CD4-positive, alpha-beta T cell treated with Interleukin-4 for 1 hour (primary cell): ENCODE measurements around the gene TP73.
A peak's percentile ranks its signal among the peaks of the same experiment; 100 is the strongest.
"Not testable (repeated sequence)": the region's sequence is repeated elsewhere in the genome, so short reads cannot be mapped to it uniquely, and the experiment has no call there.

Experiments used
- DNase-seq, 2 donors: peaks; one replicate each; pipeline ENCODE4 v3.0.0-alpha.2; 2020 to 2022

Gene TP73

GRCh38 chr1:3746830-3747521 lies 94.7 kb downstream of the TP73 start:
- peak; percentile 88 to 89 for DNase-seq

- no peak for DNase-seq
Measured at GRCh38 chr1:3747522-3747848, 95.2 kb downstream of the TP73 start.

GRCh38 chr1:3747903-3748302 lies 95.6 kb downstream of the TP73 start:
- DNase-seq = no peak

DNA sequence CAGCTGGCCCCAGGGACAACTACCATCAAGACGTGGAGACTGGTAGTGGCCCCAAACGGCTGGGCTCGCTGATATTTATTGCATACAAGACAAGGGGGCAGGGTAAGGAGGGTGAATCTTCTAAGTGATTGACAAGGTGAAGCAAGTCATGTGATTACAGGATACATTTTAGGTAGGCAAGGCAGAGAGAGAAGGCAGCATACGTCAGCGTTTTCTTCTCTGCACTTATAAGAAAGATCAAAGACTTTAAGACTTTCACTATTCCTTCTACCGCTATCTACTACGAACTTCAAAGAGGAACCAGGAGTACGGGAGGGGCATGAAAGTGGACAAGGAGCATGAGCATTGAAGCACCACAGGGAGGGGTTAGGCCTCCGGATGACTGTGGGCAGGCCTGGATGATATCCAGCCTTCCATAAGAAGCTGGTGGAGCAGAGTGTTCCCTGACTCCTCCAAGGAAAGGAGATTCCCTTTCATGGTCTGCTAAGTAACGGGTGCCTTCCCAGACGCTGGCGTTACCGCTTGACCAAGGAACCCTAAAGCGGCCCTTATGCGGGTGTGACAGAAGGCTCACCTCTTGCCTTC lies 96.1 kb downstream of the TP73 start:
- DNase-seq = not testable (repeated sequence)

DNA sequence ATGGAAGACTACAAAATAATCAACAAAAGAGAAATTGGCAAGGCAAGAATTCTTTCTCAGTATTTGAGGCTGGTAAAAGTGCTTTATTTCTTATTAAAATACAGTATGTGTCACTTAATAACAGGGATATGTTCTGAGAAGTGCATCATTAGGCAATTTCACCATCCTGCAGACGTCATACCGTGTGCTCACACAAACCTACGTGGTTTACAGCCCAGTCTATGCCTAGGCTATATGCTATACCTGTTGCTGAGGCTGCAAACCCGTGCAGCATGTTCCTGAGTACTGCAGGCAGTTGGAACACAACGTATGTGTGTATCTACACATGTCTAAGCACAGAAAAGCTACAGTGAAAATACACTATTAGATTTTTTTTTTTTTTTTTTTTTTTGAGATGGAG lies 97.2 kb downstream of the TP73 start:
- no peak for DNase-seq

DNA sequence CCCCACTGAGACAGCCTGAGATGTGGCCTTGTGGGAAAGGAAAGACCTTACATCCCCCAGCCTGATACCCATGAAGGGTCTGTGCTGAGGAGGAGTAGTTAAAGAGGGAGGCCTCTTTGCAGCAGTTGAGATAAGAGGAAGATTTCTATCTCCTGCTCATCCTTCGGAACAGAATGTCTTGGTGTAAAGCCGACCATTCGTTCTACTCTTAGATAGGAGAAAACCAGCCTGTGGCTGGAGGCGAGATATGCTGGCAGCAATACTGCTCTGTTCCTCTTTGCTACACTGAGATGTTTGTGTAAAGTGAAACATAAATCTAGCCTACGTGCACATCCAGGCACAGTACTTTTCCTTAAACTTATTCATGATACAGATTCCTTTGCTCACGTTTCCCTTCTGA lies 98.4 kb downstream of the TP73 start:
- DNase-seq = no peak

- no peak for DNase-seq
Measured at GRCh38 chr1:3752400-3752945, 100.2 kb downstream of the TP73 start, which contains the start of gene CCDC27. TSS of gene CCDC27 (plus strand) at chr1:3752450. CDS start at chr1:3752482, 32 bp downstream.

- DNase-seq = no peak
Measured at GRCh38 chr1:3753656-3754454, 101.5 kb downstream of the TP73 start.

DNA sequence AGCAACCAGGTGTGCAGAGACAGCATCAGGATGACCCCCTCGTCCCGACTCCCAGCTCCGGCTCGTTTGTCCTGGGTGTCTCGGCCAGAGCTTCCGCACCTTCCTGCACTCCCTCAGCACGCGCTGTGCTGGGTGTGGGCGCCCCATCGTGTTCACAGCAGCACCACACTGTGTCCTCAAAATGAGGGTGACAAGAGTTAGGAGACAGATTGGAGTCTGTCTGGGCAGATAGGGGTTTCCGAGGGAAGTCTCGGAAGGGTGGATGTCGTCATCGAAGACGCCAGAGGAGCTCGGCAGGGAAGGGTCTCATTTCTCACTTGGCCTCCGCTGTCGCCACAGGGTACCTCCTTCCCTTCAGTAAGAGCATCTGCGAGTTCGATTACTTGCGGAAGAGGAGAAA lies 104.1 kb downstream of the TP73 start:
- no peak for DNase-seq

DNA sequence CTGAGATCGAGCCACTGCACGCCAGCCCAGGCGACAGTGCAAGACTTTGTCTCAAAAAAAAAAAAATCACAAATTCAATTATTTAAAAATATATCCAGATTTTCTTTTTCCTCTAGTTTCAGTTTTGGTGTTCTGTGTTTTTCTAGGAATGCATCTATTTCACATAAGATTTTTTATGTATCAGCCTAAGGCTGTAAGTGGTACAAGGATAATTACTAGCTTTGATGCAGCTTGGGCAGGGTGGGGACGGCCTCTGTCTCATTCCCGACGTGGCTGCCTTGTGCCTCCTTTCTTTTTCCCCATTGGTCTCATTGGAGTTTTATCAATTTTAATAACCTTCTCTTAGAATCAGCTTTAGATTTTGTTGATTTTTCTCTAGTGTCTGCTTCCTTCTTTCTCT lies 106.8 kb downstream of the TP73 start:
- DNase-seq = no peak

DNA sequence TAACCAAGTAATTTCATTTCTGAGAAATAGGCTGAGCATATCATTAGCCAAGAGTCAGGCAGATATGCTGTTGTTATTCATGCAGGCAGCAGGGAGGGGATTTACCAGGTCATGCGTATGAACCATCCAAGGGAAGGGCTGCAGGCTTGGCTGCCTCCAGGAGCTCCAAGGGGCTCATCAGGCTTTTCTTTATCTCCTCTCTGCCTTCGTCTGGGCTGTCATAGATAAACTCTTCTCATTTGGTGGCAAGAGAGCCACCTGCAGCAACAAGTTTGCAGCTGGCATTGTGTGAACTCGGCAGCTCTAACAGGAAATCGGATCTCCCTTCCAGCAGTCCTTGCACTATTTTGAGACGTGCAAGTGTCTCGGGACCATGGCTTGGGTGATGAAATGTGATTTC lies 107.5 kb downstream of the TP73 start:
- no peak for DNase-seq

DNA sequence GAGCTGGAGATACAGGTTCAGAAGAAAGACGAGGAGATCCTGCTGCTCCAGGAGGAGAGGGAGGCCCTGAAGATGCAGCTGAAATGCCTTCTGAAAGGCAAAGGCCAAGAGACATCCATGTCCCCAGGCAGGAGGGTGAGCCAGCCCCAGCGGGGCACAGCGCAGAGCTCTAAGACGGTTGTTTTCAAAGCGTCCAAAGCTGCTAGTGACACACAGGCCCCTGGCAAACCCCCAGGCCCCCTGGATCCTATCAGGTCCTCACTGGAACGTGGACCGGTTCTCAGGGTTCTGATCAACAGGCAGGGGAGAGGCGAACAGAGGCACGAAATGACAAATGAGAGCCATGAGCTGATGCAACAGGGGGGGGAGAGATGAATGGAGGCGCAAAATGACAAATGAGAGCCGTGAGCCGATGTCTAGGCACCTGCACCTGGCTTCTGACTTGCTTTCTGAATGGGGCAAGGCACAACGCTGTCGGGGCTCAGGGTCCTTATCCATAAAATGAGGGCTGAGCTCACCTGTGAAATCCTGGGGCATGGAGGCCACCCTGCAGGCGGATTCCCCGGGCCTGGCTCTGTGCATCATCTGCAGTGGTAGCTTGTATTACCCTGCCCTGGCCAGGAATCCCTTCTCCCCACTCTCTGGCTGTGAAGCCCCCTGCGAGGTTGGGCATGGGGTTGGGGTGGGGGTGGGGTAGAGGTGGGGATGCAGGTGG lies 109.1 kb downstream of the TP73 start:
- DNase-seq = no peak

- DNase-seq = no peak
Measured at GRCh38 chr1:3762151-3762872, 110.0 kb downstream of the TP73 start.

DNA sequence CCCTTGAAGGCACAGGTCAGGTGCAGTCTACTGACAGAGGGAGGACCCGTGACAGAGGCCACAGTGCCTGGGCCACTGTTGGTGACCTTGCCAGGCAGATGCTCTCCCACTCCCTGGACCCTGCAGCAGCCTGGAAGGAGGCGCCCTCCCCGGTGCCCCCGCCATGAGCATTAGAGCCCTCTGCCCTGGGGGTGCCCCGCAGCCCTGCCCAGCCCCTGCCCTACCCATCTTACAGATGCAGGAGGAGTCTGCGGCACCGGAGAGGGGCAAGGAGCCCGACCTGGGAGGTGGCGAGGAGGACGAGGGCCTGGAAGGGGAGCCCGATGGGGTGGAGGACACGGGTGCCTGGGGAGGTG lies 110.5 kb downstream of the TP73 start:
- DNase-seq = no peak

GRCh38 chr1:3763351-3764125 lies 111.2 kb downstream of the TP73 start:
- DNase-seq = no peak

- DNase-seq = no peak
Measured at GRCh38 chr1:3767328-3767925, 115.1 kb downstream of the TP73 start.

DNA sequence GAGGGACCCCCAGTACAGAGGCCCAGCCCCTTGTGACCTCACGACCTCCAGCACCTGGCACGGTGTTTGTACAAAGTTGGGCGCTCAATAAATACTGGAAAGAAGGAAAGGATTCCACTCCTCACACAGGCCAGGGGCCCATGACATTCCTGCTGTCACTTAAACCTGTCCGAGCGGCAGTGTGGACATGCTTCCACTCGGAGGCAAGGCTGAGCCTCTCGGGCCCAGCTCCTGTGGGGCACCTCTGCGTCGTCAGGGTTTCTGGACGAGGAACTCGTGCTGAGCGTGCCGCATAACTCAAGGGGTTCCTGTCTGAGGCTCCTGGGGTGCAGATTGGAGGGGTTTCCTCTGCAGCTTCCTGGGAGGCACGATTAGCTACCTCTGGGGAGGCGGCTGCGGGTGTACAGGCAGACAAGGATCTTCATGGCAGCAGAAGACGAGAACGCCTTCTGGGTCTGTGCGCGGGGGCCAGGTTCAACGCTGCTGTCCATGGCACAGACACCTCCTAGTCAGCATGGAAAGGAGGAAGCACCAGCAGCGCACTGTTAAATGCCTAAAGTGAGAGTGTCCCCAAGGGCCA lies 116.6 kb downstream of the TP73 start:
- DNase-seq = no peak

DNA sequence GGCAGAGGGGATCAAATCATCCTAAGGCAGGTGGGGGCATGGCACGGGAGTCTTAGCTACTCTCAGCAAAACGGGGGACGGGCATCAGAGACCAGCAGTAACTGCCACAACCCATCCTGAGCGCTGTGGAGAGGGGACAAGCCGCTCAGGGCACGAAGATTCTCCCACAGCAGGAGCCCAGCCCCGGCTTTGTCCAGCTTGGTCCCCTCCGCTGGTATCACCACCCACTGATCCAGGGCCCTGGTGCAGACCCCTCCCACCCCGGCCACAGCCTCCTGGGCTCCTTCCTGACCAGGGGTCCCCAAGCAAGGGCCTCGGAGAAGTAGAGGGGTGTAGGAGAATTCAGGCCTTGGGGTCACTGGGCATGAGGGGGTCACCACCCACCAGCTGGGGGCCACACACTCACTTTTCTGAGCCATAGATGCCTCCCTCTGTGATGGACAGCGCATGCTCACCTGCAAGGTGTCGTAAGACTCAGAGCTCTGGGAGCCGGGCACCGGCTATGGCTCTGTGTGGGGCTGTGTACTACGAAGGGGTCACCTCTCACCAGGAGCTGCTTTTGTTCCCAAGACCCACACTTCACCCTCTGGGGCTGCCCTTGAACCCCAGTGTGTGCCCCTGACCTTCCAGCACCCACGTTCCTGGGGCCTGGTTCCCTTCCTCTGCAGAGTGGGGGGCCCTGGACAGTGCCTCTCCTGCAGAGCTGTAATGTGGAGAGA lies 117.9 kb downstream of the TP73 start:
- DNase-seq = no peak

GRCh38 chr1:3771108-3772026 lies 119.1 kb downstream of the TP73 start:
- DNase-seq = no peak
